GM12878 (cell line): ENCODE data around the gene MTR.
"Not testable (repeated sequence)": the region's sequence is repeated elsewhere in the genome, so short reads cannot be mapped to it uniquely, and the experiment has no call there.

Experiments
- BHLHE40 ChIP-seq, 2 experiments: fragments of 450-650 bp in 1 of 2; IDR thresholded peaks; 2 replicates each; pipeline ENCODE4 v1.6.1; 2011 to 2017; ENCODE audit warnings: low read depth in 2 of 2, borderline replicate concordance in 1 of 2, improper control_type of control experiment in 1 of 2, low read length in 1 of 2, mild to moderate bottlenecking in 1 of 2
- CEBPB ChIP-seq, 2 experiments: fragments of 150-350 bp in 1 of 2; IDR thresholded peaks; 2 replicates each; pipeline ENCODE4 v1.6.1; 2012 to 2014; ENCODE audit warnings: low read depth in 2 of 2, low read length in 2 of 2, borderline replicate concordance in 1 of 2, inconsistent platforms in 1 of 2
- EGR1 ChIP-seq, 2 experiments: IDR thresholded peaks; 1 replicate in 1 of 2; 2 replicates in 1 of 2; pipeline ENCODE4 v1.6.1; 2011 to 2012; ENCODE audit warnings: low read depth in 2 of 2, low read length in 2 of 2, borderline replicate concordance in 1 of 2, mild to moderate bottlenecking in 1 of 2, moderate library complexity in 1 of 2
- JUND ChIP-seq: IDR thresholded peaks from 2 replicates; pipeline ENCODE4 v1.6.1; 2012; ENCODE audit warnings: low read depth, mild to moderate bottlenecking, low read length, improper control_type of control experiment, moderate library complexity
- KDM1A ChIP-seq: fragments of 200-600 bp; sonication (generic); IDR thresholded peaks from 2 replicates; pipeline ENCODE4 v1.6.1; 2016; ENCODE audit warnings: borderline replicate concordance
- MTA3 ChIP-seq: IDR thresholded peaks from 2 replicates; pipeline ENCODE4 v1.6.1; 2012; ENCODE audit warnings: low read length, inconsistent platforms, borderline replicate concordance
- RBBP5 ChIP-seq: fragments of 200-600 bp; sonication (generic); conservative IDR thresholded peaks from 2 replicates; pipeline ENCODE4 v1.6.1; 2016
- RFX5 ChIP-seq: IDR thresholded peaks from 2 replicates; pipeline ENCODE4 v1.6.1; 2011; ENCODE audit warnings: low read depth, low read length, improper control_type of control experiment
- YY1 ChIP-seq: IDR thresholded peaks from 2 replicates; pipeline ENCODE4 v1.6.1; 2011; ENCODE audit warnings: low read depth, mild to moderate bottlenecking, low read length
- TF ChIP-seq, protein P1 (sequence below), 3 experiments: IDR thresholded peaks in 2 of 3; conservative IDR thresholded peaks in 1 of 3; 2 replicates each; pipeline ENCODE4 v1.5.1; 2011; ENCODE audit warnings: low read depth in 3 of 3, low read length in 3 of 3, mild to moderate bottlenecking in 3 of 3, control low read depth in 2 of 3, moderate library complexity in 2 of 3, inconsistent platforms in 1 of 3, mixed read lengths in 1 of 3; ENCODE audit not compliant: control insufficient read depth in 2 of 3, insufficient read depth in 1 of 3; ENCODE audit errors: extremely low read depth in 1 of 3
- TF ChIP-seq, protein P2 (sequence below): IDR thresholded peaks from 2 replicates; pipeline ENCODE4 v1.6.1; 2011; ENCODE audit warnings: borderline replicate concordance, low read depth, mild to moderate bottlenecking, moderate library complexity, low read length; ENCODE audit not compliant: insufficient read depth, poor library complexity, severe bottlenecking
- TF ChIP-seq, protein P3 (sequence below): IDR thresholded peaks from 2 replicates; pipeline ENCODE4 v1.6.1; 2012; ENCODE audit warnings: mild to moderate bottlenecking, low read depth, low read length
- TF ChIP-seq, protein P4 (sequence below): fragments of 450-650 bp; IDR thresholded peaks from 2 replicates; pipeline ENCODE4 v1.6.1; 2014; ENCODE audit warnings: mild to moderate bottlenecking

DNA sequence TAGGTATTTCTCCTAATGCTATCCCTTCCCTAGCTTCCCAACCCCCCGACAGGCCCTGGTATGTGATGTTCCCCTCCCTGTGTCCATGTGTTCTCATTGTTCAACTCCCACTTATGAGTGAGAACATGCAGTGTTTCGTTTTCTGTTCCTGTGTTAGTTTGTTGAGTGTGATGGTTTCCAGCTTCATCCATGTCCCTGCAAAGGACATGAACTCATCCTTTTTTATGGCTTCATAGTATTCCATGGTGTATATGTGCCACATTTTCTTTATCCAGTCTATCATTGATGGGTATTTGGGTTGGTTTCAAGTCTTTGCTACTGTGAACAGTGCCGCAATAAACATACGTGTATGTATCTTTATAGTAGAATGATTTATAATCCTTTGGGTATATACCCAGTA, 61.6 kb downstream of the MTR start:
- not testable (repeated sequence) for TF ChIP-seq EGR1 (IDR thresholded peaks at IDR 0.05; ENCODE audit: borderline replicate concordance in 1 of 2, low read depth in 2 of 2, low read length in 2 of 2); KDM1A; RBBP5; BHLHE40 (IDR thresholded peaks at IDR 0.05; ENCODE audit: borderline replicate concordance in 1 of 2, low read depth in 2 of 2, low read length in 1 of 2); CEBPB (IDR thresholded peaks at IDR 0.05; ENCODE audit: borderline replicate concordance in 1 of 2, low read depth in 2 of 2, low read length in 2 of 2); RFX5; JUND; YY1; MTA3
- TF ChIP-seq, protein P1, sequence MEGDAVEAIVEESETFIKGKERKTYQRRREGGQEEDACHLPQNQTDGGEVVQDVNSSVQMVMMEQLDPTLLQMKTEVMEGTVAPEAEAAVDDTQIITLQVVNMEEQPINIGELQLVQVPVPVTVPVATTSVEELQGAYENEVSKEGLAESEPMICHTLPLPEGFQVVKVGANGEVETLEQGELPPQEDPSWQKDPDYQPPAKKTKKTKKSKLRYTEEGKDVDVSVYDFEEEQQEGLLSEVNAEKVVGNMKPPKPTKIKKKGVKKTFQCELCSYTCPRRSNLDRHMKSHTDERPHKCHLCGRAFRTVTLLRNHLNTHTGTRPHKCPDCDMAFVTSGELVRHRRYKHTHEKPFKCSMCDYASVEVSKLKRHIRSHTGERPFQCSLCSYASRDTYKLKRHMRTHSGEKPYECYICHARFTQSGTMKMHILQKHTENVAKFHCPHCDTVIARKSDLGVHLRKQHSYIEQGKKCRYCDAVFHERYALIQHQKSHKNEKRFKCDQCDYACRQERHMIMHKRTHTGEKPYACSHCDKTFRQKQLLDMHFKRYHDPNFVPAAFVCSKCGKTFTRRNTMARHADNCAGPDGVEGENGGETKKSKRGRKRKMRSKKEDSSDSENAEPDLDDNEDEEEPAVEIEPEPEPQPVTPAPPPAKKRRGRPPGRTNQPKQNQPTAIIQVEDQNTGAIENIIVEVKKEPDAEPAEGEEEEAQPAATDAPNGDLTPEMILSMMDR (IDR thresholded peaks at IDR 0.05 in 2 of 3, conservative IDR thresholded peaks at IDR 0.05 in 1 of 3; ENCODE audit: control insufficient read depth in 2 of 3, extremely low read depth in 1 of 3, insufficient read depth in 1 of 3, low read depth in 3 of 3, low read length in 3 of 3): not testable (repeated sequence)
- TF ChIP-seq, protein P2, sequence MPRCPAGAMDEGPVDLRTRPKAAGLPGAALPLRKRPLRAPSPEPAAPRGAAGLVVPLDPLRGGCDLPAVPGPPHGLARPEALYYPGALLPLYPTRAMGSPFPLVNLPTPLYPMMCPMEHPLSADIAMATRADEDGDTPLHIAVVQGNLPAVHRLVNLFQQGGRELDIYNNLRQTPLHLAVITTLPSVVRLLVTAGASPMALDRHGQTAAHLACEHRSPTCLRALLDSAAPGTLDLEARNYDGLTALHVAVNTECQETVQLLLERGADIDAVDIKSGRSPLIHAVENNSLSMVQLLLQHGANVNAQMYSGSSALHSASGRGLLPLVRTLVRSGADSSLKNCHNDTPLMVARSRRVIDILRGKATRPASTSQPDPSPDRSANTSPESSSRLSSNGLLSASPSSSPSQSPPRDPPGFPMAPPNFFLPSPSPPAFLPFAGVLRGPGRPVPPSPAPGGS: not testable (repeated sequence)
- TF ChIP-seq, protein P3, sequence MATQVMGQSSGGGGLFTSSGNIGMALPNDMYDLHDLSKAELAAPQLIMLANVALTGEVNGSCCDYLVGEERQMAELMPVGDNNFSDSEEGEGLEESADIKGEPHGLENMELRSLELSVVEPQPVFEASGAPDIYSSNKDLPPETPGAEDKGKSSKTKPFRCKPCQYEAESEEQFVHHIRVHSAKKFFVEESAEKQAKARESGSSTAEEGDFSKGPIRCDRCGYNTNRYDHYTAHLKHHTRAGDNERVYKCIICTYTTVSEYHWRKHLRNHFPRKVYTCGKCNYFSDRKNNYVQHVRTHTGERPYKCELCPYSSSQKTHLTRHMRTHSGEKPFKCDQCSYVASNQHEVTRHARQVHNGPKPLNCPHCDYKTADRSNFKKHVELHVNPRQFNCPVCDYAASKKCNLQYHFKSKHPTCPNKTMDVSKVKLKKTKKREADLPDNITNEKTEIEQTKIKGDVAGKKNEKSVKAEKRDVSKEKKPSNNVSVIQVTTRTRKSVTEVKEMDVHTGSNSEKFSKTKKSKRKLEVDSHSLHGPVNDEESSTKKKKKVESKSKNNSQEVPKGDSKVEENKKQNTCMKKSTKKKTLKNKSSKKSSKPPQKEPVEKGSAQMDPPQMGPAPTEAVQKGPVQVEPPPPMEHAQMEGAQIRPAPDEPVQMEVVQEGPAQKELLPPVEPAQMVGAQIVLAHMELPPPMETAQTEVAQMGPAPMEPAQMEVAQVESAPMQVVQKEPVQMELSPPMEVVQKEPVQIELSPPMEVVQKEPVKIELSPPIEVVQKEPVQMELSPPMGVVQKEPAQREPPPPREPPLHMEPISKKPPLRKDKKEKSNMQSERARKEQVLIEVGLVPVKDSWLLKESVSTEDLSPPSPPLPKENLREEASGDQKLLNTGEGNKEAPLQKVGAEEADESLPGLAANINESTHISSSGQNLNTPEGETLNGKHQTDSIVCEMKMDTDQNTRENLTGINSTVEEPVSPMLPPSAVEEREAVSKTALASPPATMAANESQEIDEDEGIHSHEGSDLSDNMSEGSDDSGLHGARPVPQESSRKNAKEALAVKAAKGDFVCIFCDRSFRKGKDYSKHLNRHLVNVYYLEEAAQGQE: not testable (repeated sequence)
- TF ChIP-seq, protein P4, sequence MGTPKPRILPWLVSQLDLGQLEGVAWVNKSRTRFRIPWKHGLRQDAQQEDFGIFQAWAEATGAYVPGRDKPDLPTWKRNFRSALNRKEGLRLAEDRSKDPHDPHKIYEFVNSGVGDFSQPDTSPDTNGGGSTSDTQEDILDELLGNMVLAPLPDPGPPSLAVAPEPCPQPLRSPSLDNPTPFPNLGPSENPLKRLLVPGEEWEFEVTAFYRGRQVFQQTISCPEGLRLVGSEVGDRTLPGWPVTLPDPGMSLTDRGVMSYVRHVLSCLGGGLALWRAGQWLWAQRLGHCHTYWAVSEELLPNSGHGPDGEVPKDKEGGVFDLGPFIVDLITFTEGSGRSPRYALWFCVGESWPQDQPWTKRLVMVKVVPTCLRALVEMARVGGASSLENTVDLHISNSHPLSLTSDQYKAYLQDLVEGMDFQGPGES: not testable (repeated sequence)
